NCI-H510A treated with DMSO at 0.1 percent for 48 hours (cell line): ENCODE measurements around the gene DAPK1.

Source experiments
- DNase-seq: peaks from one replicate; lab custom pipeline; 2025; lab: John Stamatoyannopoulos, UW

DAPK1 gene

GRCh38 chr9:87686520-87687090 lies 188.9 kb downstream of the DAPK1 start:
- DNase-seq: no peak

GRCh38 chr9:87687207-87687606 lies 189.5 kb downstream of the DAPK1 start:
- DNase-seq: no peak

GRCh38 chr9:87694236-87694755 lies 196.6 kb downstream of the DAPK1 start:
- DNase-seq: no peak

- no peak for DNase-seq
Measured at GRCh38 chr9:87695523-87695922, 197.9 kb downstream of the DAPK1 start.

GRCh38 chr9:87696641-87697040 lies 199.0 kb downstream of the DAPK1 start:
- DNase-seq: no peak

GRCh38 chr9:87698069-87698809 lies 200.6 kb downstream of the DAPK1 start:
- no peak for DNase-seq

GRCh38 chr9:87699835-87700234 lies 202.2 kb downstream of the DAPK1 start:
- DNase-seq: no peak

- DNase-seq: no peak
Measured at GRCh38 chr9:87701491-87701890, 203.8 kb downstream of the DAPK1 start.

GRCh38 chr9:87701931-87702421 lies 204.3 kb downstream of the DAPK1 start:
- no peak for DNase-seq

GRCh38 chr9:87702921-87703320 lies 205.3 kb downstream of the DAPK1 start:
- DNase-seq: no peak

GRCh38 chr9:87703636-87704276 lies 206.1 kb downstream of the DAPK1 start:
- DNase-seq: no peak

- DNase-seq: no peak
Measured at GRCh38 chr9:87704342-87704741, 206.7 kb downstream of the DAPK1 start.

- DNase-seq: no peak
Measured at GRCh38 chr9:87706066-87706739, 208.5 kb downstream of the DAPK1 start.

- DNase-seq: no peak
Measured at GRCh38 chr9:87707805-87708506, 210.3 kb downstream of the DAPK1 start.

- no peak for DNase-seq
Measured at GRCh38 chr9:87708546-87708945, 210.9 kb downstream of the DAPK1 start.

- DNase-seq: no peak
Measured at GRCh38 chr9:87708986-87709728, 211.5 kb downstream of the DAPK1 start.

- DNase-seq: no peak
Measured at GRCh38 chr9:87710443-87710842, 212.8 kb downstream of the DAPK1 start.

- DNase-seq: no peak
Measured at GRCh38 chr9:87711857-87712800, 214.5 kb downstream of the DAPK1 start.

GRCh38 chr9:87712801-87713277 lies 215.2 kb downstream of the DAPK1 start:
- no peak for DNase-seq
